C4-2B (cell line): ENCODE measurements around the gene FPR3.
A peak's percentile ranks its signal among the peaks of the same experiment; 100 is the strongest.

ENCODE experiments used
- H3K27ac ChIP-seq: fragments of 450-650 bp; 2 replicates; pipeline ENCODE4 v1.5.1; 2017
- CTCF ChIP-seq: fragments of 450-650 bp; conservative IDR thresholded peaks from 2 replicates; pipeline ENCODE4 v1.5.1; 2017; ENCODE audit warnings: mild to moderate bottlenecking
- ZFX ChIP-seq: fragments of 450-650 bp; IDR thresholded peaks from 2 replicates; pipeline ENCODE4 v1.6.1; 2017

The FPR3 gene

GRCh38 chr19:51797480-51797879, 2.5 kb downstream of the FPR3 start:
- no peak overlapping the region for H3K27ac ChIP-seq
- TF ChIP-seq ZFX (no peak), CTCF (no peak)

GRCh38 chr19:51798062-51798461, 3.1 kb downstream of the FPR3 start:
- H3K27ac ChIP-seq = no peak overlapping the region
- TF ChIP-seq CTCF (no peak), ZFX (no peak)

GRCh38 chr19:51799034-51799773, 4.2 kb downstream of the FPR3 start:
- peak overlapping the region; percentile 40 for H3K27ac ChIP-seq
- TF ChIP-seq CTCF (no peak; the same call in 1 of the 2 replicates), ZFX (no peak)

GRCh38 chr19:51799774-51800472, 5.0 kb downstream of the FPR3 start:
- TF ChIP-seq CTCF (no peak), ZFX (no peak)
- H3K27ac ChIP-seq = peak overlapping the region; percentile 40

GRCh38 chr19:51800473-51801244, 5.7 kb downstream of the FPR3 start:
- TF ChIP-seq ZFX = no peak
- TF ChIP-seq CTCF = no peak
- no peak overlapping the region for H3K27ac ChIP-seq

GRCh38 chr19:51802775-51803174, 7.8 kb downstream of the FPR3 start:
- TF ChIP-seq ZFX (no peak), CTCF (no peak)
- H3K27ac ChIP-seq = no peak overlapping the region

GRCh38 chr19:51803519-51803918, 8.6 kb downstream of the FPR3 start:
- no peak overlapping the region for H3K27ac ChIP-seq
- TF ChIP-seq ZFX (no peak), CTCF (no peak)
